ENCODE measurements around the gene ATP5ME.

The ATP5ME gene

GRCh38 chr4:680091-680490, 6.0 kb upstream of the ATP5ME start:
- TF ChIP-seq CTCF (IDR thresholded peaks at IDR 0.05; ENCODE audit: low read depth, low read length, missing control alignments), result no peak
- H3K27ac ChIP-seq, result no peak overlapping the region

GRCh38 chr4:679629-680028, 5.6 kb upstream of the ATP5ME start:
- H3K4me3 ChIP-seq (ENCODE audit: low read depth, low read length), result no peak overlapping the region
- in situ Hi-C loops (cut with HindIII; ENCODE audit: low pct_ligation_motif_present, low sequenced_read_pairs), result no loop called here
- TF ChIP-seq CTCF (IDR thresholded peaks at IDR 0.05; ENCODE audit: low read depth, low read length, missing control alignments), result no peak
- no peak for DNase-seq
- H3K36me3 ChIP-seq (replicated peaks), result no peaks in the 10 kb centered on the region
- no peaks in the 10 kb centered on the region for H3K27me3 ChIP-seq (replicated peaks)
- H3K27ac ChIP-seq, result no peak overlapping the region

More at GRCh38 chr4:680091-680490, 6.0 kb upstream of the ATP5ME start:
- Histone ChIP-seq H3K36me3 (replicated peaks) (no peaks in the 10 kb centered on the region), H3K27me3 (replicated peaks) (no peaks in the 10 kb centered on the region), H3K4me3 (ENCODE audit: low read depth, low read length) (no peak overlapping the region)
- in situ Hi-C loops (cut with HindIII; ENCODE audit: low pct_ligation_motif_present, low sequenced_read_pairs), result no loop called here
- DNase-seq, result no peak

GRCh38 chr4:679104-679481, 5.0 kb upstream of the ATP5ME start:
- Histone ChIP-seq H3K36me3 (replicated peaks) (no peaks in the 10 kb centered on the region), H3K27ac (no peak overlapping the region), H3K27me3 (replicated peaks) (no peaks in the 10 kb centered on the region), H3K4me3 (ENCODE audit: low read depth, low read length) (no peak overlapping the region)
- no peak for DNase-seq
- TF ChIP-seq CTCF (IDR thresholded peaks at IDR 0.05; ENCODE audit: low read depth, low read length, missing control alignments), result no peak
- in situ Hi-C loops (cut with HindIII; ENCODE audit: low pct_ligation_motif_present, low sequenced_read_pairs), result no loop called here

GRCh38 chr4:678331-679103, 4.4 kb upstream of the ATP5ME start:
- DNase-seq, result no peak
- no peak for TF ChIP-seq CTCF (IDR thresholded peaks at IDR 0.05; ENCODE audit: low read depth, low read length, missing control alignments)
- Histone ChIP-seq H3K27ac (no peak overlapping the region), H3K4me3 (ENCODE audit: low read depth, low read length) (no peak overlapping the region), H3K27me3 (replicated peaks) (no peaks in the 10 kb centered on the region), H3K36me3 (replicated peaks) (no peaks in the 10 kb centered on the region)
- in situ Hi-C loops (cut with HindIII; ENCODE audit: low pct_ligation_motif_present, low sequenced_read_pairs), result no loop called here

- DNase-seq, result no peak
- no peak for TF ChIP-seq CTCF (IDR thresholded peaks at IDR 0.05; ENCODE audit: low read depth, low read length, missing control alignments)
- Histone ChIP-seq H3K4me3 (ENCODE audit: low read depth, low read length) (no peak overlapping the region), H3K27ac (no peak overlapping the region), H3K27me3 (replicated peaks) (no peaks in the 10 kb centered on the region), H3K36me3 (replicated peaks) (no peaks in the 10 kb centered on the region)
- in situ Hi-C loops (cut with HindIII; ENCODE audit: low pct_ligation_motif_present, low sequenced_read_pairs), result no loop called here
These were observed 3.6 kb upstream of the ATP5ME start for GRCh38 chr4:677431-678293.
